ENCODE results near the gene ZNRD2. TPM values are rescaled to one million over a fixed set of nuclear protein-coding genes. Genes with fewer than 3 reads are reported as not detected.

ZNRD2 gene
- total RNA-seq, 1 experiment from 2014 or later = 61.2 TPM

GRCh38 chr11:65524014-65524740 lies 46.1 kb upstream of the ZNRD2 start:
- ChIA-PET POLR2A (interaction anchor here (0.7 kb wide), 1 partner anchor 28 kb away, joined by 3 read pairs; no protein-coding TSS in a partner anchor), CTCF (no interaction called here)
- Histone ChIP-seq H3K9me3 (ENCODE audit: control insufficient read depth, insufficient read depth, low read depth, low read length) (no peaks in the 10 kb centered on the region), H3K4me3 (ENCODE audit: low read depth in 2 of 2, low read length in 2 of 2) (peak overlapping the region; percentile 5 to 39; a peak in 3 of 4 replicates), H3K36me3 (ENCODE audit: control insufficient read depth, insufficient read depth, low read length) (no peaks in the 10 kb centered on the region), H3K27me3 (ENCODE audit: control insufficient read depth, insufficient read depth, low read length) (no peaks in the 10 kb centered on the region), H3K4me1 (ENCODE audit: control insufficient read depth, insufficient read depth, low read length) (peaks cover 5% of the 10 kb centered on the region; the same call in 1 of the 2 replicates), H3K27ac (ENCODE audit: low read length) (0 out of 2 replicates have a peak overlapping the region, but pooled peaks have one; percentile 15)
- no TSS peak for BruUV-seq (replicated peaks)
- DNase-seq (ENCODE audit: low read depth, low spot score) (no peak), ATAC-seq (peak; percentile 19)
- TF ChIP-seq SIN3A (IDR thresholded peaks at IDR 0.05; ENCODE audit: borderline replicate concordance, insufficient read depth, low read depth, low read length) (no peak), POLR2AphosphoS5 (IDR thresholded peaks at IDR 0.05; ENCODE audit: low read depth, low read length) (no peak), TCF7L2 (IDR thresholded peaks at IDR 0.05; ENCODE audit: low read depth, low read length) (no peak)
- TF ChIP-seq, protein P1, sequence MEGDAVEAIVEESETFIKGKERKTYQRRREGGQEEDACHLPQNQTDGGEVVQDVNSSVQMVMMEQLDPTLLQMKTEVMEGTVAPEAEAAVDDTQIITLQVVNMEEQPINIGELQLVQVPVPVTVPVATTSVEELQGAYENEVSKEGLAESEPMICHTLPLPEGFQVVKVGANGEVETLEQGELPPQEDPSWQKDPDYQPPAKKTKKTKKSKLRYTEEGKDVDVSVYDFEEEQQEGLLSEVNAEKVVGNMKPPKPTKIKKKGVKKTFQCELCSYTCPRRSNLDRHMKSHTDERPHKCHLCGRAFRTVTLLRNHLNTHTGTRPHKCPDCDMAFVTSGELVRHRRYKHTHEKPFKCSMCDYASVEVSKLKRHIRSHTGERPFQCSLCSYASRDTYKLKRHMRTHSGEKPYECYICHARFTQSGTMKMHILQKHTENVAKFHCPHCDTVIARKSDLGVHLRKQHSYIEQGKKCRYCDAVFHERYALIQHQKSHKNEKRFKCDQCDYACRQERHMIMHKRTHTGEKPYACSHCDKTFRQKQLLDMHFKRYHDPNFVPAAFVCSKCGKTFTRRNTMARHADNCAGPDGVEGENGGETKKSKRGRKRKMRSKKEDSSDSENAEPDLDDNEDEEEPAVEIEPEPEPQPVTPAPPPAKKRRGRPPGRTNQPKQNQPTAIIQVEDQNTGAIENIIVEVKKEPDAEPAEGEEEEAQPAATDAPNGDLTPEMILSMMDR (IDR thresholded peaks at IDR 0.05) = no peak
- TF ChIP-seq, protein P2, sequence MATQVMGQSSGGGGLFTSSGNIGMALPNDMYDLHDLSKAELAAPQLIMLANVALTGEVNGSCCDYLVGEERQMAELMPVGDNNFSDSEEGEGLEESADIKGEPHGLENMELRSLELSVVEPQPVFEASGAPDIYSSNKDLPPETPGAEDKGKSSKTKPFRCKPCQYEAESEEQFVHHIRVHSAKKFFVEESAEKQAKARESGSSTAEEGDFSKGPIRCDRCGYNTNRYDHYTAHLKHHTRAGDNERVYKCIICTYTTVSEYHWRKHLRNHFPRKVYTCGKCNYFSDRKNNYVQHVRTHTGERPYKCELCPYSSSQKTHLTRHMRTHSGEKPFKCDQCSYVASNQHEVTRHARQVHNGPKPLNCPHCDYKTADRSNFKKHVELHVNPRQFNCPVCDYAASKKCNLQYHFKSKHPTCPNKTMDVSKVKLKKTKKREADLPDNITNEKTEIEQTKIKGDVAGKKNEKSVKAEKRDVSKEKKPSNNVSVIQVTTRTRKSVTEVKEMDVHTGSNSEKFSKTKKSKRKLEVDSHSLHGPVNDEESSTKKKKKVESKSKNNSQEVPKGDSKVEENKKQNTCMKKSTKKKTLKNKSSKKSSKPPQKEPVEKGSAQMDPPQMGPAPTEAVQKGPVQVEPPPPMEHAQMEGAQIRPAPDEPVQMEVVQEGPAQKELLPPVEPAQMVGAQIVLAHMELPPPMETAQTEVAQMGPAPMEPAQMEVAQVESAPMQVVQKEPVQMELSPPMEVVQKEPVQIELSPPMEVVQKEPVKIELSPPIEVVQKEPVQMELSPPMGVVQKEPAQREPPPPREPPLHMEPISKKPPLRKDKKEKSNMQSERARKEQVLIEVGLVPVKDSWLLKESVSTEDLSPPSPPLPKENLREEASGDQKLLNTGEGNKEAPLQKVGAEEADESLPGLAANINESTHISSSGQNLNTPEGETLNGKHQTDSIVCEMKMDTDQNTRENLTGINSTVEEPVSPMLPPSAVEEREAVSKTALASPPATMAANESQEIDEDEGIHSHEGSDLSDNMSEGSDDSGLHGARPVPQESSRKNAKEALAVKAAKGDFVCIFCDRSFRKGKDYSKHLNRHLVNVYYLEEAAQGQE (IDR thresholded peaks at IDR 0.05; ENCODE audit: insufficient read depth in 1 of 2, low read depth in 2 of 2, low read length in 1 of 2) = no peak
- intact Hi-C loops (cut with micrococcal nuclease; ENCODE audit: unreplicated experiment) (no loop called here), in situ Hi-C loops (cut with HindIII; ENCODE audit: low pct_unique_long_range_greater_than_20kb, low sequenced_read_pairs) (no loop called here)

- DNase-seq (ENCODE audit: low read depth, low spot score) (no peak), ATAC-seq (peak; percentile 92)
- H3K27ac ChIP-seq (ENCODE audit: low read length) = peak within 1 kb of the TSS; percentile 78
- in situ Hi-C loops (cut with HindIII; ENCODE audit: low pct_unique_long_range_greater_than_20kb, low sequenced_read_pairs) = no loop called here
- no peaks in the 10 kb centered on the region for H3K9me3 ChIP-seq (ENCODE audit: control insufficient read depth, insufficient read depth, low read depth, low read length)
- BruUV-seq (replicated peaks) = no TSS peak
- peaks cover 5% of the 10 kb centered on the region; the same call in 1 of the 2 replicates for H3K4me1 ChIP-seq (ENCODE audit: control insufficient read depth, insufficient read depth, low read length)
- ChIA-PET CTCF (interaction anchor here (0.6 kb wide), 3 partner anchors 27 to 252 kb away, joined by 3 to 8 read pairs (median 7); no protein-coding TSS in a partner anchor), POLR2A (interaction anchor here (0.5 to 0.8 kb wide), 5 partner anchors 16 to 237 kb away, joined by 3 to 7 read pairs (median 3); no protein-coding TSS in a partner anchor)
- peak within 1 kb of the TSS; percentile 70 to 77 for H3K4me3 ChIP-seq (ENCODE audit: low read depth in 2 of 2, low read length in 2 of 2)
- TF ChIP-seq, protein P1 (IDR thresholded peaks at IDR 0.05) = no peak
- TF ChIP-seq POLR2AphosphoS5 (IDR thresholded peaks at IDR 0.05; ENCODE audit: low read depth, low read length) (peak; percentile 43), TCF7L2 (IDR thresholded peaks at IDR 0.05; ENCODE audit: low read depth, low read length) (no peak), SIN3A (IDR thresholded peaks at IDR 0.05; ENCODE audit: borderline replicate concordance, insufficient read depth, low read depth, low read length) (no peak)
- 0 out of 2 replicates have a peak, but pooled peaks cover under 1% of the 10 kb centered on the region for H3K36me3 ChIP-seq (ENCODE audit: control insufficient read depth, insufficient read depth, low read length)
- no peaks in the 10 kb centered on the region for H3K27me3 ChIP-seq (ENCODE audit: control insufficient read depth, insufficient read depth, low read length)
- intact Hi-C loops (cut with micrococcal nuclease; ENCODE audit: unreplicated experiment) = no loop called here
Observed at GRCh38 chr11:65524741-65525545, 45.3 kb upstream of the ZNRD2 start, which contains the start of gene SCYL1. TSS of gene SCYL1 (plus strand) at chr11:65525083. CDS start at chr11:65525154, 71 bp downstream.
